AG04449 (cell line): ENCODE data around the gene PYM1.

ENCODE experiments used
- CTCF ChIA-PET: fragments of 350-600 bp; formaldehyde crosslinking; extraction: SDS; loops from one replicate; lab custom pipeline; 2021; ENCODE audit warnings: antibody characterized with exemption; lab: Yijun Ruan, JAX
- POLR2A ChIA-PET: fragments of 400-600, 350-600 bp; formaldehyde crosslinking; extraction: SDS; loops from one replicate; lab custom pipeline; 2020; ENCODE audit warnings: antibody characterized with exemption, inconsistent platforms; lab: Yijun Ruan, JAX
- DNase-seq: peaks from one replicate; pipeline ENCODE4 v3.0.0-alpha.2; 2010; ENCODE audit warnings: low read depth, low spot score
- H3K4me3 ChIP-seq: 2 replicates; pipeline ENCODE4 v1.5.1; 2011; ENCODE audit warnings: low read depth, mild to moderate bottlenecking, control low read depth, low read length
- TF ChIP-seq, protein P1 (sequence below): IDR thresholded peaks from one replicate; pipeline ENCODE4 v1.5.1; 2011; ENCODE audit warnings: mild to moderate bottlenecking, moderate library complexity, low read length, control low read depth, inconsistent platforms; ENCODE audit not compliant: insufficient read depth; ENCODE audit errors: missing control alignments

The PYM1 gene

DNA sequence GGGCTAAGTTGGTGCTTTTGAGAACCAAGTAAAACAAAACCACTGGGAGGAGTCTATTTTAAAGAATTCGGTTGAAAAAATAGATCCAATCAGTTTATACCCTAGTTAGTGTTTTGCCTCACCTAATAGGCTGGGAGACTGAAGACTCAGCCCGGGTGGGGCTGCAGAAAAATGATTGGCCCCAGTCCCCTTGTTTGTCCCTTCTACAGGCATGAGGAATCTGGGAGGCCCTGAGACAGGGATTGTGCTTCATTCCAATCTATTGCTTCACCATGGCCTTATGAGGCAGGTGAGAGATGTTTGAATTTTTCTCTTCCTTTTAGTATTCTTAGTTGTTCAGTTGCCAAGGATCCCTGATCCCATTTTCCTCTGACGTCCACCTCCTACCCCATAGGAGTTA is 44.3 kb upstream of the PYM1 start:
- TF ChIP-seq, protein P1, sequence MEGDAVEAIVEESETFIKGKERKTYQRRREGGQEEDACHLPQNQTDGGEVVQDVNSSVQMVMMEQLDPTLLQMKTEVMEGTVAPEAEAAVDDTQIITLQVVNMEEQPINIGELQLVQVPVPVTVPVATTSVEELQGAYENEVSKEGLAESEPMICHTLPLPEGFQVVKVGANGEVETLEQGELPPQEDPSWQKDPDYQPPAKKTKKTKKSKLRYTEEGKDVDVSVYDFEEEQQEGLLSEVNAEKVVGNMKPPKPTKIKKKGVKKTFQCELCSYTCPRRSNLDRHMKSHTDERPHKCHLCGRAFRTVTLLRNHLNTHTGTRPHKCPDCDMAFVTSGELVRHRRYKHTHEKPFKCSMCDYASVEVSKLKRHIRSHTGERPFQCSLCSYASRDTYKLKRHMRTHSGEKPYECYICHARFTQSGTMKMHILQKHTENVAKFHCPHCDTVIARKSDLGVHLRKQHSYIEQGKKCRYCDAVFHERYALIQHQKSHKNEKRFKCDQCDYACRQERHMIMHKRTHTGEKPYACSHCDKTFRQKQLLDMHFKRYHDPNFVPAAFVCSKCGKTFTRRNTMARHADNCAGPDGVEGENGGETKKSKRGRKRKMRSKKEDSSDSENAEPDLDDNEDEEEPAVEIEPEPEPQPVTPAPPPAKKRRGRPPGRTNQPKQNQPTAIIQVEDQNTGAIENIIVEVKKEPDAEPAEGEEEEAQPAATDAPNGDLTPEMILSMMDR, result no peak
- DNase-seq, result no peak
- POLR2A ChIA-PET, result no interaction called here
- H3K4me3 ChIP-seq, result no peak overlapping the region
- CTCF ChIA-PET, result interaction anchor here (1.0 to 1.2 kb wide), 2 partner anchors 17 to 24 kb away, joined by 3 to 4 read pairs; no protein-coding TSS in a partner anchor

DNA sequence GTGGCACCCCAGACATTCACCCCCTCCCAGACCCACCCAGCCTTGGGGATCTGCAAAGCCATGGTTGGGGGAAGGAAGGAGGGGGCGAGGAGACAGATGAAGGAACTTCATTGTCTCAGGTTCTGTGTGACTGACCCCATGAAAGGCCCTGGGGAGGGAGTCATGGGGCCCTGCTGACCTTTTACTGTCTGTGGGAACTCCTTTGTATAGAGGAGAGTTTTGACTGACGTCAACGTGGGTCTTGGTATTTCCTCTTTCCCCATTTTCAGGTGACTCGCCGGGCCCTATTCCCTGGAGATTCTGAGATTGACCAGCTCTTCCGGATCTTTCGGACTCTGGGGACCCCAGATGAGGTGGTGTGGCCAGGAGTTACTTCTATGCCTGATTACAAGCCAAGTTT is 43.1 kb upstream of the PYM1 start:
- POLR2A ChIA-PET, result no interaction called here
- TF ChIP-seq, protein P1, result no peak
- CTCF ChIA-PET, result interaction anchor here (1.1 kb wide), 2 partner anchors 25 to 30 kb away, joined by 3 to 5 read pairs; no protein-coding TSS in a partner anchor
- H3K4me3 ChIP-seq, result no peak overlapping the region
- DNase-seq, result no peak

DNA sequence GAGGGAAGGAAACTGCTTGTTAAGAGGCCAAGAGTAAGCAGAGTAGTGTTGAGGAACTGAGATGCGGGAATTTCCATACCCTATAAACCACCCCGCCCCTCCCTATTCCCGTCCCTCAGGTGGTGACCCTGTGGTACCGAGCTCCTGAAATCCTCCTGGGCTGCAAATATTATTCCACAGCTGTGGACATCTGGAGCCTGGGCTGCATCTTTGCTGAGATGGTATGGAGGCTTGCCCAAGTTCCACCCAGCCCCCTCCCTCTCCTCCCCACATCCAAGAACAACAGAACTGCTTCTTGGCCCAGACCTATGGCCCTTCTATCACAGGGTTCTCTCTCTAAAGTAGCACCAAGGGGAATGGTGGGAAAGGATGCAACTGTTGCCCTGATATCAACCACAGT is 41.7 kb upstream of the PYM1 start:
- no peak overlapping the region for H3K4me3 ChIP-seq
- TF ChIP-seq, protein P1, result no peak
- CTCF ChIA-PET, result interaction anchor here (2.3 kb wide), 2 partner anchors 27 to 30 kb away, joined by 11 to 12 read pairs; no protein-coding TSS in a partner anchor
- no peak for DNase-seq
- POLR2A ChIA-PET, result no interaction called here

DNA sequence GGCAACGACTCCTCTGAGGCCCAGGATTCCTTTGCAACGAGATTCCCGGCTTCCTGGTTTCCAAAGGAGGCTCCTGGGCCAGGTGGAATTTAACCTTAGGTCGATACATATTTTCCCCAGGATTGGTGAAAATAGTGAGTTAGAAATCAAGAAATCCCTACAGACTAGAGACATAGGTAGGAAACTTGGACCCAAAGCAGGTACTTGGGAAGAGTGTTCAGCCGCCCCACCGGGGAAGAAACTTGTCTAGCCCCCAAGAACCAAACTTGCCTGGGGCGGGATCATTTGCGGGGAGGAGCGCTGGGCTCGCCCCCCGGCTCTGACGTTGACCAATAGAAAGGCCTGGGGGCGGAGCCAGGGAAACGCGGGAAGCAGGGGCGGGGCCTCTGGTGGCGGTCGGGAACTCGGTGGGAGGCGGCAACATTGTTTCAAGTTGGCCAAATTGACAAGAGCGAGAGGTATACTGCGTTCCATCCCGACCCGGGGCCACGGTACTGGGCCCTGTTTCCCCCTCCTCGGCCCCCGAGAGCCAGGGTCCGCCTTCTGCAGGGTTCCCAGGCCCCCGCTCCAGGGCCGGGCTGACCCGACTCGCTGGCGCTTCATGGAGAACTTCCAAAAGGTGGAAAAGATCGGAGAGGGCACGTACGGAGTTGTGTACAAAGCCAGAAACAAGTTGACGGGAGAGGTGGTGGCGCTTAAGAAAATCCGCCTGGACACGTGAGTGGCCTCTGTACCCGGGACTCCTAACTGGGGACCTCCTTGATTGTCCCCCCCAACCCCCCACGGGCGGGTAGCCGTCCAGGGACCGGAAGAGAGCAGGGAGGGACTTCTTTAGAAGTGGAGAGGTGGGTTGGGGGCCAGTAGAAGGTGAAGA is 39.0 kb upstream of the PYM1 start, which contains the start of gene CDK2:
TSS of gene CDK2 (plus strand) at position 423 of the 874 bp plus-strand sequence. CDS start at position 602, 179 bp downstream.
- no peak for DNase-seq
- peak within 1 kb of the TSS; percentile 85 for H3K4me3 ChIP-seq
- POLR2A ChIA-PET, result interaction anchor here (0.7 kb wide), 1 partner anchor 151 kb away, joined by 3 read pairs; the partner anchor contains the start of gene ZC3H10
- CTCF ChIA-PET, result interaction anchor here (1.0 to 2.3 kb wide), 3 partner anchors 14 to 63 kb away, joined by 3 to 12 read pairs (median 4); no protein-coding TSS in a partner anchor
- TF ChIP-seq, protein P1, result no peak

DNA sequence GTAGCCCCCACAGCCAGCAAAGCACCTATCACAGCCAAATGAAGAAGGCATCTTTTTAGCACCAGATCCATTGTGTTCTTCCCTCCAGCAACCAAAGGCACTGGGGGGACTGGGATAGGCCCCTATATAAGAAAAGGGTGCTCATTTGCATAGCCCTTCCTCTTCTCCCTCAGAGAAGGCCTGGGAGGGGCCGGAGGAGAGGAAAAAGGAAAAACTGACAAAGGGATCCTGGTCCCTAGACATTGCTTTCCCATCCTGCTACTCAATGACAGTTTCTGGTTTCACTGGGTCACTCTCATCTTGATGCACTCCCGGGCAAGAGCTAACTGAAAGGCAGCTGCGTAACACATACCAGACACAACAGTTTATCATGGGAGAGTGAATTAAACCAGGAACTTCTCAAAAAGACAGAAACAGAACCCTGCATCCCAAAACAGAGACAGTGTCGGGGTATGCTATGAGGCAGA is 38.3 kb upstream of the PYM1 start, which contains the start of gene PMEL:
TSS of gene PMEL (minus strand) at position 102 of the 467 bp plus-strand sequence. CDS start at position 71, 31 bp downstream.
- DNase-seq, result no peak
- ChIA-PET CTCF (interaction anchor here (1.0 kb wide), 1 partner anchor 25 kb away, joined by 3 read pairs; no protein-coding TSS in a partner anchor), POLR2A (interaction anchor here (0.7 kb wide), 1 partner anchor 152 kb away, joined by 3 read pairs; the partner anchor contains the start of gene ZC3H10)
- H3K4me3 ChIP-seq, result peak within 1 kb of the TSS; percentile 85
- TF ChIP-seq, protein P1, result no peak
